ENCODE measurements around the gene DENND4B. TPM values are rescaled to one million over a fixed set of nuclear protein-coding genes. Genes with fewer than 3 reads are reported as not detected.

The DENND4B gene
- total and polyA plus RNA-seq, 10 of the 15 experiments (the other 5 are each of a cell fraction or from before 2014, with no cell fraction given): 12.0 to 74.8 (median 22.7) TPM

DNA sequence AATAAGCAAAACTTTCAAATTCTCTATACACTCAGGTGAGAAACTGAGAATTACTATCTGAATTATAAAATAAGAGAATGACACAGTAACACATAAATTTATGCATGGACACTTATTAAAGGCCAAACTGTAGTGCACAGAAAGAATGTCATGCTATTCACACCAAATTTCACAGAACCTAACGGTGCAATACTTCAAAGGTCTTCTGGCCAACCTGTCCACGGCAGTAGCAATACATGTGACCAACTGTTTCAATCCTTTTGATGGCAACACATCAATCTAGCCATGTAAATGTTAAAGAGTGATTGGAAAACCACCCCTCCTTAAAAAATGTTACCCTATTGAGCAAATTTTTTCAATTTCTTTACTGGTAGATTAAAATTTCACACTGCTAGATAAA lies 34.2 kb downstream of the DENND4B start:
- intact Hi-C loops (cut with micrococcal nuclease; ENCODE audit: unreplicated experiment): no loop called here
- SMC1A ChIA-PET (ENCODE audit: uncharacterized antibody, unreplicated experiment): interaction anchor here (1.1 to 5.1 kb wide), 4 partner anchors 7 to 90 kb away, joined by 3 to 27 read pairs (median 4); no protein-coding TSS in a partner anchor
- peaks cover 2 to 6% of the 10 kb centered on the region in 2 experiments for H3K36me3 ChIP-seq (ENCODE audit: control insufficient read depth in 2 of 2, insufficient read depth in 2 of 2, low read length in 1 of 2)

More for the DNA sequence above, 34.2 kb downstream of the DENND4B start:
- no TSS peak for BruUV-seq (replicated peaks)
- H3K9ac ChIP-seq (ENCODE audit: control insufficient read depth, insufficient read depth, low read length): no peak overlapping the region
- in situ Hi-C loops (cut with MboI): no loop called here
- POLR2A ChIA-PET: interaction anchor here (1.2 kb wide), 1 partner anchor 32 kb away, joined by 4 read pairs; no protein-coding TSS in a partner anchor
- ATAC-seq: no peak
- no peaks in the 10 kb centered on the region for H3K9me3 ChIP-seq (replicated peaks; ENCODE audit: control insufficient read depth, insufficient read depth, low read length)
- CTCF ChIA-PET: interaction anchor here (14.9 kb wide), 1 partner anchor 89 kb away, joined by 138 read pairs; no protein-coding TSS in a partner anchor
- FAIRE-seq: no peak
- 96% methylated on average over 2 of the region's 2 CpGs for WGBS (ENCODE audit: insufficient coverage, insufficient replicate concordance, low lambda C conversion rate, missing lambda C conversion rate)
- TF ChIP-seq ZBED1 (IDR thresholded peaks at IDR 0.05; ENCODE audit: borderline replicate concordance) (no peak), SMAD1 (IDR thresholded peaks at IDR 0.05; ENCODE audit: low read depth, partially characterized antibody) (no peak), BMI1 (IDR thresholded peaks at IDR 0.05; ENCODE audit: borderline replicate concordance) (no peak), MXI1 (IDR thresholded peaks at IDR 0.05; ENCODE audit: low read depth, low read length) (no peak), IKZF2 (IDR thresholded peaks at IDR 0.05) (no peak), SIX5 (IDR thresholded peaks at IDR 0.05; ENCODE audit: low read depth, low read length, severe bottlenecking) (no peak), BHLHE40 (IDR thresholded peaks at IDR 0.05; ENCODE audit: borderline replicate concordance in 1 of 2, low read depth in 2 of 2, low read length in 1 of 2) (no peak)
- TF ChIP-seq, protein P1, sequence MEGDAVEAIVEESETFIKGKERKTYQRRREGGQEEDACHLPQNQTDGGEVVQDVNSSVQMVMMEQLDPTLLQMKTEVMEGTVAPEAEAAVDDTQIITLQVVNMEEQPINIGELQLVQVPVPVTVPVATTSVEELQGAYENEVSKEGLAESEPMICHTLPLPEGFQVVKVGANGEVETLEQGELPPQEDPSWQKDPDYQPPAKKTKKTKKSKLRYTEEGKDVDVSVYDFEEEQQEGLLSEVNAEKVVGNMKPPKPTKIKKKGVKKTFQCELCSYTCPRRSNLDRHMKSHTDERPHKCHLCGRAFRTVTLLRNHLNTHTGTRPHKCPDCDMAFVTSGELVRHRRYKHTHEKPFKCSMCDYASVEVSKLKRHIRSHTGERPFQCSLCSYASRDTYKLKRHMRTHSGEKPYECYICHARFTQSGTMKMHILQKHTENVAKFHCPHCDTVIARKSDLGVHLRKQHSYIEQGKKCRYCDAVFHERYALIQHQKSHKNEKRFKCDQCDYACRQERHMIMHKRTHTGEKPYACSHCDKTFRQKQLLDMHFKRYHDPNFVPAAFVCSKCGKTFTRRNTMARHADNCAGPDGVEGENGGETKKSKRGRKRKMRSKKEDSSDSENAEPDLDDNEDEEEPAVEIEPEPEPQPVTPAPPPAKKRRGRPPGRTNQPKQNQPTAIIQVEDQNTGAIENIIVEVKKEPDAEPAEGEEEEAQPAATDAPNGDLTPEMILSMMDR (IDR thresholded peaks at IDR 0.05 in 2 of 3, conservative IDR thresholded peaks at IDR 0.05 in 1 of 3; ENCODE audit: control insufficient read depth in 2 of 3, extremely low read depth in 1 of 3, insufficient read depth in 1 of 3, low read depth in 3 of 3, low read length in 3 of 3): no peak
- TF ChIP-seq, protein P2, sequence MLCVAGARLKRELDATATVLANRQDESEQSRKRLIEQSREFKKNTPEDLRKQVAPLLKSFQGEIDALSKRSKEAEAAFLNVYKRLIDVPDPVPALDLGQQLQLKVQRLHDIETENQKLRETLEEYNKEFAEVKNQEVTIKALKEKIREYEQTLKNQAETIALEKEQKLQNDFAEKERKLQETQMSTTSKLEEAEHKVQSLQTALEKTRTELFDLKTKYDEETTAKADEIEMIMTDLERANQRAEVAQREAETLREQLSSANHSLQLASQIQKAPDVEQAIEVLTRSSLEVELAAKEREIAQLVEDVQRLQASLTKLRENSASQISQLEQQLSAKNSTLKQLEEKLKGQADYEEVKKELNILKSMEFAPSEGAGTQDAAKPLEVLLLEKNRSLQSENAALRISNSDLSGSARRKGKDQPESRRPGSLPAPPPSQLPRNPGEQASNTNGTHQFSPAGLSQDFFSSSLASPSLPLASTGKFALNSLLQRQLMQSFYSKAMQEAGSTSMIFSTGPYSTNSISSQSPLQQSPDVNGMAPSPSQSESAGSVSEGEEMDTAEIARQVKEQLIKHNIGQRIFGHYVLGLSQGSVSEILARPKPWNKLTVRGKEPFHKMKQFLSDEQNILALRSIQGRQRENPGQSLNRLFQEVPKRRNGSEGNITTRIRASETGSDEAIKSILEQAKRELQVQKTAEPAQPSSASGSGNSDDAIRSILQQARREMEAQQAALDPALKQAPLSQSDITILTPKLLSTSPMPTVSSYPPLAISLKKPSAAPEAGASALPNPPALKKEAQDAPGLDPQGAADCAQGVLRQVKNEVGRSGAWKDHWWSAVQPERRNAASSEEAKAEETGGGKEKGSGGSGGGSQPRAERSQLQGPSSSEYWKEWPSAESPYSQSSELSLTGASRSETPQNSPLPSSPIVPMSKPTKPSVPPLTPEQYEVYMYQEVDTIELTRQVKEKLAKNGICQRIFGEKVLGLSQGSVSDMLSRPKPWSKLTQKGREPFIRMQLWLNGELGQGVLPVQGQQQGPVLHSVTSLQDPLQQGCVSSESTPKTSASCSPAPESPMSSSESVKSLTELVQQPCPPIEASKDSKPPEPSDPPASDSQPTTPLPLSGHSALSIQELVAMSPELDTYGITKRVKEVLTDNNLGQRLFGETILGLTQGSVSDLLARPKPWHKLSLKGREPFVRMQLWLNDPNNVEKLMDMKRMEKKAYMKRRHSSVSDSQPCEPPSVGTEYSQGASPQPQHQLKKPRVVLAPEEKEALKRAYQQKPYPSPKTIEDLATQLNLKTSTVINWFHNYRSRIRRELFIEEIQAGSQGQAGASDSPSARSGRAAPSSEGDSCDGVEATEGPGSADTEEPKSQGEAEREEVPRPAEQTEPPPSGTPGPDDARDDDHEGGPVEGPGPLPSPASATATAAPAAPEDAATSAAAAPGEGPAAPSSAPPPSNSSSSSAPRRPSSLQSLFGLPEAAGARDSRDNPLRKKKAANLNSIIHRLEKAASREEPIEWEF (IDR thresholded peaks at IDR 0.05; ENCODE audit: insufficient replicate concordance, low read depth, low read length): no peak
- TF ChIP-seq, protein P3, sequence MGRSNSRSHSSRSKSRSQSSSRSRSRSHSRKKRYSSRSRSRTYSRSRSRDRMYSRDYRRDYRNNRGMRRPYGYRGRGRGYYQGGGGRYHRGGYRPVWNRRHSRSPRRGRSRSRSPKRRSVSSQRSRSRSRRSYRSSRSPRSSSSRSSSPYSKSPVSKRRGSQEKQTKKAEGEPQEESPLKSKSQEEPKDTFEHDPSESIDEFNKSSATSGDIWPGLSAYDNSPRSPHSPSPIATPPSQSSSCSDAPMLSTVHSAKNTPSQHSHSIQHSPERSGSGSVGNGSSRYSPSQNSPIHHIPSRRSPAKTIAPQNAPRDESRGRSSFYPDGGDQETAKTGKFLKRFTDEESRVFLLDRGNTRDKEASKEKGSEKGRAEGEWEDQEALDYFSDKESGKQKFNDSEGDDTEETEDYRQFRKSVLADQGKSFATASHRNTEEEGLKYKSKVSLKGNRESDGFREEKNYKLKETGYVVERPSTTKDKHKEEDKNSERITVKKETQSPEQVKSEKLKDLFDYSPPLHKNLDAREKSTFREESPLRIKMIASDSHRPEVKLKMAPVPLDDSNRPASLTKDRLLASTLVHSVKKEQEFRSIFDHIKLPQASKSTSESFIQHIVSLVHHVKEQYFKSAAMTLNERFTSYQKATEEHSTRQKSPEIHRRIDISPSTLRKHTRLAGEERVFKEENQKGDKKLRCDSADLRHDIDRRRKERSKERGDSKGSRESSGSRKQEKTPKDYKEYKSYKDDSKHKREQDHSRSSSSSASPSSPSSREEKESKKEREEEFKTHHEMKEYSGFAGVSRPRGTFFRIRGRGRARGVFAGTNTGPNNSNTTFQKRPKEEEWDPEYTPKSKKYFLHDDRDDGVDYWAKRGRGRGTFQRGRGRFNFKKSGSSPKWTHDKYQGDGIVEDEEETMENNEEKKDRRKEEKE (IDR thresholded peaks at IDR 0.05): no peak
- TF ChIP-seq, protein P4, sequence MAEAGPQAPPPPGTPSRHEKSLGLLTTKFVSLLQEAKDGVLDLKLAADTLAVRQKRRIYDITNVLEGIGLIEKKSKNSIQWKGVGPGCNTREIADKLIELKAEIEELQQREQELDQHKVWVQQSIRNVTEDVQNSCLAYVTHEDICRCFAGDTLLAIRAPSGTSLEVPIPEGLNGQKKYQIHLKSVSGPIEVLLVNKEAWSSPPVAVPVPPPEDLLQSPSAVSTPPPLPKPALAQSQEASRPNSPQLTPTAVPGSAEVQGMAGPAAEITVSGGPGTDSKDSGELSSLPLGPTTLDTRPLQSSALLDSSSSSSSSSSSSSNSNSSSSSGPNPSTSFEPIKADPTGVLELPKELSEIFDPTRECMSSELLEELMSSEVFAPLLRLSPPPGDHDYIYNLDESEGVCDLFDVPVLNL (IDR thresholded peaks at IDR 0.05; ENCODE audit: low read depth, low read length): no peak
- H3K27ac ChIP-seq (ENCODE audit: control insufficient read depth, insufficient read depth): no peak overlapping the region
- H3K4me3 ChIP-seq: no peak overlapping the region
- no peak overlapping the region for H2AFZ ChIP-seq (ENCODE audit: control insufficient read depth, low read depth, low read length)
- H3K79me2 ChIP-seq (ENCODE audit: control insufficient read depth, insufficient read depth, low read length): peaks cover 79% of the 10 kb centered on the region
- DNase-seq (ENCODE audit: low read depth, low spot score): no peak
- no peaks in the 10 kb centered on the region; the same call in none of the 2 replicates for H4K20me1 ChIP-seq (ENCODE audit: control insufficient read depth, insufficient read depth)
- RAD21 ChIA-PET (ENCODE audit: unreplicated experiment): no interaction called here
- no peak overlapping the region for H3K4me2 ChIP-seq (ENCODE audit: control insufficient read depth, insufficient read depth)
- no peaks in the 10 kb centered on the region; the same call in 1 of the 2 replicates for H3K4me1 ChIP-seq (ENCODE audit: control insufficient read depth, insufficient read depth, low read length)
- H3K27me3 ChIP-seq (replicated peaks in 1 of 2; ENCODE audit: control insufficient read depth in 2 of 2, insufficient read depth in 2 of 2, low read length in 1 of 2): no peaks in the 10 kb centered on the region

All from GM12878 (cell line).